NCI-H2081 (cell line): ENCODE measurements around the gene RMRP.

ENCODE experiments used
- DNase-seq, 2 experiments: peaks; one replicate each; lab custom pipeline; 2025; lab: John Stamatoyannopoulos, UW

RMRP gene

GRCh38 chr9:35609820-35610163 lies 48.0 kb downstream of the RMRP start:
- DNase-seq = no peak

DNA sequence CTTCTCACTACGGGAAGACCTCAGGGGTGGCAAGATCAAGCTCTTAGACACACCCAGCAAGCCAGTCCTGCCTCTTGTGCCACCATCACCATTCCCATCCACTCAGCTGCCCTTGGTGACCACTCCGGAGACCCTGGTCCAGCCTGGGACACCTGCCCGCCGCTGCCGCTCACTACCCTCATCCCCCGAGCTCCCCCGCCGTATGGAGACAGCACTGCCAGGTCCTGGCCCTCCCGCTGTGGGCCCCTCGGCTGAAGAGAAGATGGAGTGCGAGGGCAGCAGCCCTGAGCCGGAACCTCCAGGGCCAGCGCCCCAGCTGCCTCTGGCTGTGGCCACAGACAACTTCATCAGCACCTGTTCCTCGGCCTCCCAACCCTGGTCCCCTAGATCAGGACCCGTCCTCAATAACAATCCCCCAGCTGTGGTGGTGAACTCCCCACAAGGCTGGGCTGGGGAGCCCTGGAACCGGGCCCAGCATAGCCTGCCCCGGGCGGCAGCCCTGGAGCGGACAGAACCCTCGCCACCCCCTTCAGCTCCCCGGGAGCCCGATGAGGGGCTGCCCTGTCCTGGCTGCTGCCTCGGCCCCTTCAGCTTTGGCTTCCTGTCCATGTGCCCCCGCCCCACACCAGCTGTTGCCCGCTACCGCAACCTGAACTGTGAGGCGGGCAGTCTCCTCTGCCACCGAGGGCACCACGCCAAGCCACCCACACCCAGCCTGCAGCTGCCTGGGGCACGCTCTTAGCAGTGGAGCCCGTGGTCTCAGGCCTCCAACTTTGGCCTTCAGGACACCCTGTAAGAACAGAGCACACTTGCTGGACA lies 48.6 kb downstream of the RMRP start:
- no peak for DNase-seq

GRCh38 chr9:35608221-35608620 lies 49.6 kb downstream of the RMRP start:
- DNase-seq = no peak
